Lung (tissue), 12 donors: ENCODE measurements around the gene TNPO1. TPM values are rescaled to one million over a fixed set of nuclear protein-coding genes. Genes with fewer than 3 reads are reported as not detected.

Experiments
- ATAC-seq: fragments of 200-7000 bp; cut with Tn5 transposase; one replicate; pipeline ENCODE4 v1.9.1; 2020; ENCODE audit warnings: moderate number of reproducible peaks; ENCODE audit not compliant: insufficient read depth, low FRiP score
- DNase-seq, 3 donors: peaks; one replicate each; pipeline ENCODE4 v3.0.0-alpha.2; 2013 to 2017
- H3K27ac ChIP-seq, 2 donors: one replicate each; pipeline ENCODE4 v1.5.1; 2013; ENCODE audit warnings: mild to moderate bottlenecking in 2 of 2, moderate library complexity in 2 of 2, control low read depth in 1 of 2, inconsistent platforms in 1 of 2, low read depth in 1 of 2, low read length in 1 of 2
- H3K27me3 ChIP-seq, 3 donors: one replicate each; pipeline ENCODE4 v1.5.1; 2013; ENCODE audit warnings: low read length in 2 of 3; ENCODE audit not compliant: control insufficient read depth in 3 of 3, insufficient read depth in 3 of 3
- H3K36me3 ChIP-seq, 4 donors: one replicate each; pipeline ENCODE4 v1.5.1; 2013; ENCODE audit warnings: low read length in 4 of 4, mild to moderate bottlenecking in 1 of 4, moderate library complexity in 1 of 4; ENCODE audit not compliant: control insufficient read depth in 4 of 4, insufficient read depth in 4 of 4
- H3K4me1 ChIP-seq, 5 donors: one replicate each; pipeline ENCODE4 v1.5.1; 2013; ENCODE audit warnings: low read length in 5 of 5, mild to moderate bottlenecking in 2 of 5, moderate library complexity in 1 of 5; ENCODE audit not compliant: control insufficient read depth in 5 of 5, insufficient read depth in 5 of 5
- H3K4me3 ChIP-seq: one replicate; pipeline ENCODE4 v1.5.1; 2013; ENCODE audit warnings: mild to moderate bottlenecking, control low read depth, moderate library complexity
- H3K9ac ChIP-seq, 2 donors: one replicate each; pipeline ENCODE4 v1.5.1; 2013; ENCODE audit warnings: low read length in 2 of 2, control low read depth in 1 of 2; ENCODE audit not compliant: insufficient read depth in 1 of 2
- H3K9me3 ChIP-seq, 4 donors: one replicate each; pipeline ENCODE4 v1.5.1; 2013; ENCODE audit warnings: low read length in 3 of 4, mild to moderate bottlenecking in 1 of 4, moderate library complexity in 1 of 4; ENCODE audit not compliant: control insufficient read depth in 4 of 4, insufficient read depth in 3 of 4
- WGBS, 2 donors: extraction: QIAGEN DNeasy Blood & Tissue Kit; methylation state at CpG; one replicate each; pipeline ENCODE4 v1.1.7; 2013; 5-methylcytosine and 5-hydroxymethylcytosine counted together
- polyA plus RNA-seq, 2 donors: library from polyadenylated mRNA; stranded (reverse); fragments of 200-250 nt; gene quantifications; one replicate each; pipeline ENCODE4 v1.2.1, GENCODE V29; 2013
- total RNA-seq, 2 donors: library from RNA; depleted of rRNA in 1 of 2; stranded (reverse); fragments of >200 nt in 1 of 2; gene quantifications; one replicate each; pipeline ENCODE4 v1.2.1, GENCODE V29; 2014 to 2021
- TF ChIP-seq, protein P1 (sequence below): IDR thresholded peaks from 2 replicates; pipeline ENCODE4 v1.5.1; 2012; ENCODE audit warnings: mild to moderate bottlenecking; ENCODE audit errors: control extremely low read depth, extremely low read depth
- donor health status: control.
- donor health status: control.
- donor health status: Bipolar disorder and iron deficiency.
- donor health status: healthy.
- donor health status: DM: yes; HTN: yes; CAD: no.

The TNPO1 gene
- total and polyA plus RNA-seq, 4 donors: 9.4 to 122 (median 50.8) TPM

DNA sequence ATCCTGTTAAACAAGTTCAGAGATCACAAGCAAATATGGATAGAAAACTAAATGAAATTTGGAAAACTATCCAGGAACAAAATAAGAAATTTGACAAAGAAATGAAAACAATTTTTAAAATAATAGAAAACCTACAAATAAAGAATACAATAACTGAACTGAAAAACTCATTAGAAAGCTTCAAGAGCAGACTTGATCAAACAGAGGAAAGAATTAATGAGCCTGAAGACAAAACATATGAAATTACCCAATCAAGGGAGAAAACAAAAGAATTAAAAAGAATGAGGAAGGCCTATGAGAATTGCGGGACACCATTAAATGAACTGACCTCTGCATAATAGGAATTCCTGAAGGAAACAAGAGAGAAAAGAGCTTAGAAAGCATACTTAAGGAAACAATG, 39.8 kb upstream of the TNPO1 start:
- Histone ChIP-seq H3K36me3 (no peaks in the 10 kb centered on the region), H3K27me3 (no peaks in the 10 kb centered on the region)
- DNase-seq: no peak

DNA sequence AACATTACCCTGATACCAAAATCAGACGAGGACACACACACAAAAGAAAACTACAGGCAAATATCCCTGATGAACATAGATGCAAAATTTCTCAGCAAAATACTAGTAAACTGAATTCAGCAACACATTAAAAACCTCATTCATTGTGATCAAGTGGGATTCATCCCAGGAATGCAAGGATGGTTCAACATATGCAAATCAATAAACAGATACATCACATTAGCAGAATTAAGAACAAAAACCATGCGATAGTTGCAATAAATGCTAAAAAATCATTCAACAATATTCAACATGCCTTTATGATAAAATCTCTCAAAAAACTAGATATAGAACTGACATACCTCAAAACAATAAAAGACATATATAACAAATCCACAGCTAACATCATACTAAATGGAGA, 36.9 kb upstream of the TNPO1 start:
- no peaks in the 10 kb centered on the region for H3K27me3 ChIP-seq
- DNase-seq (no peak), ATAC-seq (no peak)
- 75 to 93% methylated on average over 2 of the region's 2 CpGs for WGBS, 2 donors
- no peak overlapping the region for H3K4me3 ChIP-seq
- no peaks in the 10 kb centered on the region for H3K4me1 ChIP-seq
- H3K36me3 ChIP-seq: no peaks in the 10 kb centered on the region
- TF ChIP-seq, protein P1, sequence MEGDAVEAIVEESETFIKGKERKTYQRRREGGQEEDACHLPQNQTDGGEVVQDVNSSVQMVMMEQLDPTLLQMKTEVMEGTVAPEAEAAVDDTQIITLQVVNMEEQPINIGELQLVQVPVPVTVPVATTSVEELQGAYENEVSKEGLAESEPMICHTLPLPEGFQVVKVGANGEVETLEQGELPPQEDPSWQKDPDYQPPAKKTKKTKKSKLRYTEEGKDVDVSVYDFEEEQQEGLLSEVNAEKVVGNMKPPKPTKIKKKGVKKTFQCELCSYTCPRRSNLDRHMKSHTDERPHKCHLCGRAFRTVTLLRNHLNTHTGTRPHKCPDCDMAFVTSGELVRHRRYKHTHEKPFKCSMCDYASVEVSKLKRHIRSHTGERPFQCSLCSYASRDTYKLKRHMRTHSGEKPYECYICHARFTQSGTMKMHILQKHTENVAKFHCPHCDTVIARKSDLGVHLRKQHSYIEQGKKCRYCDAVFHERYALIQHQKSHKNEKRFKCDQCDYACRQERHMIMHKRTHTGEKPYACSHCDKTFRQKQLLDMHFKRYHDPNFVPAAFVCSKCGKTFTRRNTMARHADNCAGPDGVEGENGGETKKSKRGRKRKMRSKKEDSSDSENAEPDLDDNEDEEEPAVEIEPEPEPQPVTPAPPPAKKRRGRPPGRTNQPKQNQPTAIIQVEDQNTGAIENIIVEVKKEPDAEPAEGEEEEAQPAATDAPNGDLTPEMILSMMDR: no peak
- no peak overlapping the region for H3K27ac ChIP-seq
- peaks cover 0 to 6% (median 3%) of the 10 kb centered on the region in 4 donors for H3K9me3 ChIP-seq
- no peak overlapping the region for H3K9ac ChIP-seq

More for the DNA sequence above, 39.8 kb upstream of the TNPO1 start:
- no peak overlapping the region for H3K9ac ChIP-seq
- WGBS, 2 donors: 97 to 100% methylated on average over 1 of the region's 1 CpG
- ATAC-seq: no peak
- H3K4me3 ChIP-seq: no peak overlapping the region
- H3K27ac ChIP-seq: no peak overlapping the region
- H3K4me1 ChIP-seq: no peaks in the 10 kb centered on the region
- H3K9me3 ChIP-seq: peaks cover 0 to 6% (median 3%) of the 10 kb centered on the region in 4 donors
- TF ChIP-seq, protein P1: no peak

DNA sequence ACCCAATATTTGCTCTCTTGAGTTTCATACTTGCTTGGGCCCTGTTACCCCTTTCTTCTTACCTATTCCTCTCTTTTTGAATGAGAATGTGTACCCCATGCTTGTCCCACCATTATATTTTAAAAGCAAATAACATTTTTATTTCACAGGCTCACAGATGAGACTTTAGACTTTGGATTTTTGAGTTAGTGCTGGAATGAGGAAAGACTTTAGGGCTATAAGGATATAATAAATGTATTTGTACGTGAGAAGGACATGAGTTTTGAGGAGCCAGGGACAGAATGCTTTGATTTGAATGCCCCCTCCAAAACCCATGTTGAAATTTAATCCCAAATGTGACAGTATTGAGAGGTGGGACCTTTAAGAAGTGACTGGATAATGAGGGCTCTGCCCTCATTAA, 33.1 kb upstream of the TNPO1 start:
- H3K36me3 ChIP-seq: no peaks in the 10 kb centered on the region
- H3K4me3 ChIP-seq: no peak overlapping the region
- no peak overlapping the region for H3K27ac ChIP-seq
- no peaks in the 10 kb centered on the region for H3K27me3 ChIP-seq
- no peak overlapping the region for H3K9ac ChIP-seq
- peaks cover 0 to 1% (median 0%) of the 10 kb centered on the region in 4 donors for H3K9me3 ChIP-seq
- ATAC-seq (no peak), DNase-seq (no peak)
- TF ChIP-seq, protein P1: no peak
- WGBS, 2 donors: 91 to 93% methylated on average over 1 of the region's 1 CpG
- peaks cover 0 to 3% (median 0%) of the 10 kb centered on the region in 5 donors for H3K4me1 ChIP-seq

DNA sequence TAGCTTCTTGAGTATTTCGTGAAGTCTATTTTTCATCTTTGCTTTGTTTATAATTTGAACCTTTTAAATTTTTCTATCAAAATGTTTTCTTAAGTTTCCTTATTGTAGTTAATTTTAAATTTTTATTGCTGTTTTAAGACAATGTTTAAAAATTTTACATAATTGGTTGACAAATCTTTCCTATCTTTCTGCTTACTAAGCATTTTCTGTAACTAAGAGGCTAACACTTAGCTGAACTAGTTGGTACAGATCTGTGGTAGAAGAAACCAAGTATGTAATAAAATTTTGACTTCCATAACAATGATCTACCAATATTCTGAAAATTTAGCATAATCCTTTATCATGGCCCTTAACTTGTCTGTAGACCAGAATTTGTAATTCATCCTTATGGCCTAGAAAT, 32.3 kb upstream of the TNPO1 start:
- no peak for ATAC-seq
- Histone ChIP-seq H3K4me1 (peaks cover 0 to 3% (median 0%) of the 10 kb centered on the region in 5 donors), H3K27me3 (no peaks in the 10 kb centered on the region), H3K9ac (no peak overlapping the region), H3K36me3 (no peaks in the 10 kb centered on the region), H3K27ac (no peak overlapping the region), H3K9me3 (peaks cover 0 to 1% (median 0%) of the 10 kb centered on the region in 4 donors), H3K4me3 (no peak overlapping the region)
- TF ChIP-seq, protein P1: no peak
- DNase-seq: no peak
- 100% methylated on average over 1 of the region's 1 CpG for WGBS, 2 donors
